IPS DF 4.7 (cell line): Measurements from ENCODE around the gene MN1.
"Not testable (repeated sequence)": the region's sequence is repeated elsewhere in the genome, so short reads cannot be mapped to it uniquely, and the experiment has no call there.

Experiments
- DNase-seq: peaks from one replicate; pipeline ENCODE4 v3.0.0-alpha.2; 2013; ENCODE audit warnings: low spot score; ENCODE audit errors: extremely low read depth

Gene MN1

DNA sequence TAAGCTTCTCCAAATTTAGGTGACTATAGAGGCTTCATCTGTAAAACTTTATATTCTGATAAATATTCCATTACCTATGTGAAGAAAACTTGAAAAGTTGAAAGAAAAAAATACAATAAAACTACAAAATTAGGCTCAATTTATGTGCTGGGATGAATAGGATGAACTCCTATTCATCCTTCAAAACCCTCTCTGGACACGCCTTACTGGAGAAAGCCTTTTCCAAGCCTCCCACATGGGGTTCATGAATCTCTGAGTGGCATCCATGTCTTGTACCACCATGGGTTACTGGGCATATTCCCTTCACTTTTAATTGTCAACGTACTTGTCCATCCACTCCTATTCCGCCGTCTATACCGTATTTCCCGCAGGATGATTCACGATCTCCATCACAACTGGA, 55.7 kb downstream of the MN1 start:
- no peak for DNase-seq

DNA sequence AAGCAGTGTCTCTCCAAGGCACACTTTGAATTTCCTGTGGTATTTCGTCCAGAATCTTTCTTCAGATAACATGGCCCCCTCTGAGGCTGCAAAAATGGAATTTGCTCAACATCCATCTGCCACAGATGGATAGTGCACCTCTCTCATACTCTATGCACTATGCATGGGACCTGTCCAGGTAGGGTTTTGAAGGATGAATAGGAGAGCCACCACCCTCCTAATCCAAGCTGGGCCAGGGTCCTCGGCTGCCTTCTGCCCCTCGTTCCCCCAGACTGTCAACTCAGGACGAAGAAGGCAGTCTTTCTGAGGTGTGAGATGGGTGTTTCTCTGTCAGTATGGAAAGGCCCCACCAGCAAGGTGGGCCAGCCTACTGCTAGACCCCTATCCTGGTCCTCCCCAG, 56.4 kb downstream of the MN1 start:
- DNase-seq, result no peak

DNA sequence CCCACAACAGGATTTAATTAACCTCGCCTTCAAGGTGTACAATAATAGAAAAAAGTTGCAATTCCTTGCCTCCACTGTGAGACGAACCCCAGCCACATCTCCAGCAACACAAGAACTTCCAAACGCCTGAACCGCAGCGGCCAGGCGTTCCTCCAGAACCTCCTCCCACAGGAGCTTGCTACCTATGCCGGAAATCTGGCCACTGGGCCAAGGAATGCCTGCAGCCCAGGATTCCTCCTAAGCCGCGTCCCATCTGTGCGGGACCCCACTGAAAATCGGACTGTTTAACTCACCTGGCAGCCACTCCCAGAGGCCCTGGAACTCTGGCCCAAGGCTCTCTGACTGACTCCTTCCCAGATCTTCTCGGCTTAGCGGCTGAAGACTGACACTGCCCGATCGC, 57.5 kb downstream of the MN1 start:
- DNase-seq, result not testable (repeated sequence)

DNA sequence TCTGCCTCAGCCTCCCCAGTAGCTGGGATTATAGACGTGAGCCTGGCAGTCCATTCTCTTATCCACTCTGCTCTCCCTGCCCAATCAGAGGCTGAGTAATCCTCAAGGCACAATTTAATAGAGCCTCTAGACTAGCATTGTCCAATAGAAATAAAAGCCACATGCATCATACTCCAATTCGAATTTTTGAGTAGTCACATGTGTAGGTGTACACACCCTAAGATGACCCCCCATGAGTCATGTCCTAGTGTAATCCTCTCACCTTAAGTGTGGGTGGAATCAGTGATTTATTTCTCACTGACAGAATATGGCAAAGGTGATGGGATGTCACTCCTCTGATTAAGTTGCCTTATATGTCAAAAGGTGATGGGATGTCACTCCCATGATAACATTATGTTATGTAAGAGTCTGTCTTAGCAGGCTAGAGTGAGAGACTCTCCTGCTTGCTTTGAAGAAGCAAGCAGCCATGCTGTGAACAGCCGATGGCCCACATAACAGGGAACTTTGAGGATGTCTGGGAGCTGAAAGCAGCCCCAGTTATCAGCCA, 61.3 kb downstream of the MN1 start:
- DNase-seq, result no peak

DNA sequence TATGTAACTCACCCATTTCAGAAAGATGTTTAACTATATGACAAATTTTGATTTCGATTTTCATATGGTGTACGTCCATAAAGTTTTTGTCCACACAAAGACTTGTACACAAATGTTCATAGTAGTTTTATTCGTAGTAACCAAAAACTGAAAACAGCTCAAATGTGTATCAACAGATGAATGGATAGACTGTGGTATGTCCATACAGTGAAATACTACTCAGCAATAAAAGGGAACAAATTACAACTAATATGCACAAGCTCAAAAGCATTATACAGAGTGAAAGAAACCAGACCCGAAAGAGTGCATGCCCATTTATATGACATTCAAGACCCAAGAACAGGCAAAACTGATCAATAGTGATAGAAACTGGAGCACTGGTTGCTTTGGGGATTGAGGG, 64.0 kb downstream of the MN1 start:
- no peak for DNase-seq

DNA sequence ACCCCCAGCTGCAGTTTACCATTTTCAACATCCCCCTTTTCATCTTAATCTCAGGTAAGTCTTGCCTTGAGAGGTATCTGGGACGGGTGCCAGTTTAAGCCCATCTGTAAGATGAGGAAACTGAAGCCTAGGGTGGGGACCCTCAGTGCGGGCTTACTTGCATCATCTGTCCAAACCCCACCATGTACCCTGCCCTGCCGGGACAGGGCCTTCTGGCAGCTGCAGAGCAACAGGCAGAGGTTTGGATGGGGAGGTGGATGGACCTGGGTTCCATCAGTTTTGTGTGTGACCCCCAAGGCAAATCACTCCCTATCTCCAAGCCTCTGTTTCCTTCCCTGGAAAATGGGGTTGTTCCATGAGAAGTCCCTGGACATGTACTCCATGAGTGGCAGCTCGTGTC, 67.5 kb downstream of the MN1 start:
- DNase-seq, result no peak

DNA sequence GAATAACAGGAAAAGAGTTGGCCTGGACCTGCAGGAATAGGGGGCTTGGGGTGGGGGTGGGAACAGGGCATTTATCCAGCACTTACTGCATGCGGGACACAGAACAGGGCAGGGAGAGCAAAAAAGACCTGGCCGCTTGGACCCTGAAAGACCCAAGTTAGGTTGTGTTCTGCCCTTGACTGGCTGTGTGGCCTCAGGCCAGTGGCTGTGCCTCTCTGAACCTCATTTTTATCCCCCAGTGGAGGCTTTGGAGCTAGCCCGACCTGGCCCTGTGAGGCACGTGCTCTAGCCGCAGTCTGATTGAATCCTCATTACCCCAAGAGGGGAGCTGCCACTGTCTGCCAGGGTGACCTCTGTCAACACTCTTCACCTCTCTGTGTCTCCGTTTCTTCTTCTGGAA, 68.7 kb downstream of the MN1 start:
- no peak for DNase-seq

DNA sequence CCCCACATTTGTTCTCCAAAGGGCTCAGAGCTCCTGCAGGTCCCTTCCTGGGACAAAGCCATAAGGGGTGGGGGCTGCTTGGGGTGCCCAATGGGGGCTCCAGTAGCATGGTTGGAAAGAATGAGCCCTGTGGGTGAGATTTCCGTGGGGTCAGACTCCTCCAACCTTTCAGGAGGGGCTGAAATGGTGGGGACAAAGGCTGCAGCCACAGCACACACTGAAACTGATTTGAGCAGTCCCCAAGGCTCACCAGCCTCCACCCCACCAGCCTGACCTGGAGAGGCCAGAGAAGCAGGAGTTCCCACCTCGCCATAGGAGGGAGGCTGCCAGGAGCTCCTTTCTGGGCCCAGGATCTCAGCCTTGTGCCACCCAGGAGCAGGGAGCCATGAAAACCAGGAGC, 69.2 kb downstream of the MN1 start:
- no peak for DNase-seq

DNA sequence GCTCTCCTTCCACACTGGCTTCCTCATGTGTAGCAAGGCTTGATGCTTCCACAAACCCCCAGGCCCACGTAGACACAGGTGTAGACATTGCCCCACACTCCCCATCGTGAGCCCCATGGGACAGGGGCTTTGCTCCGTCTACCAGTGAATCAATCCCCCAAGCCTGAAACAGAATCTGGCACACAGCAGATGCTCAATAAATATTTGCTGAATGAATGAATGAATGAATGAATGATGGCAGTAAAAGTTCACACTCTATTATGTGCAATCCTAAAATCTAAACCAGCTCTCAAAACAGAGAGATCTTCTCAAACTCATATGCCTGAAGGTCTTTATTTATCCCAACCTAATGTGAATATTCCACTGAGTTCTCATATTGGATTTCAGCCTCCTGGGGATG, 69.9 kb downstream of the MN1 start:
- no peak for DNase-seq

DNA sequence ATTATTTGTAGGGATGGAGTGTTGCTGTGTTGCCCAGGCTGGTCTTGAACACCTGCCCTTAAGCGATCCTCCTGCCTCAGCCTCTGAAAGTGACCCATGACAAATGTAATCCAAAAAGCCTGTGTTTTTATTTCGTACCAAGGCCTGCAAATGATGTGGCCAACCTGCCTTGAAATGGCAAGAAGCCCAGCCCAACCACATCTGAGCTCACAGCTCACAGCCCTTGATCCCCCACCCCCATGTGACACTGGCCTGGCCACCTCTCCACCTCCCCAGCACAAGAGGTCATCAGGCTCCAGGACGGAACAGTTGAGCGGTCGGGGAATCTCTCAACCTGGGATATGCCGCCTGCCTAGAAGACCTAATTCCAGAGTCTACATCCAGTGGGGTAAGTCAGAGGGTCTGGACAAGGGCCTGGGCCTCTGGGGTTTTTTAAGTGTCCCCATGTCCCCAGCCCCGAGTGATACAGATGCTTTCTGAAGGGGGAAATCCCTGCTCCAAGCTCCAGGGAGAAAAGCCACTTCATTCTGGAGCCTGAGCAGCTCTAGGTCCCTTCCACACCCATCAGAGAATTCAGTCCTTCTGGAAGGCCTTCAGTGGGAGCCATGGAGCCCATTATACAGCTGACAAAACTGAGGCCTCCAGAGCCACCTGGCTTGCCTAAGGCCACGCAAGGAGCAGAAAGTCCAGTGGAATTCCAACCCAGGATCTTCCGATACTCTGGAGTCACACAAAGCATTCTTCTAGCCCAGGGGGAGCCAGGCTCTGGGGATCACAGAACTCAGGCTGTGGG, 70.7 kb downstream of the MN1 start:
- no peak for DNase-seq

DNA sequence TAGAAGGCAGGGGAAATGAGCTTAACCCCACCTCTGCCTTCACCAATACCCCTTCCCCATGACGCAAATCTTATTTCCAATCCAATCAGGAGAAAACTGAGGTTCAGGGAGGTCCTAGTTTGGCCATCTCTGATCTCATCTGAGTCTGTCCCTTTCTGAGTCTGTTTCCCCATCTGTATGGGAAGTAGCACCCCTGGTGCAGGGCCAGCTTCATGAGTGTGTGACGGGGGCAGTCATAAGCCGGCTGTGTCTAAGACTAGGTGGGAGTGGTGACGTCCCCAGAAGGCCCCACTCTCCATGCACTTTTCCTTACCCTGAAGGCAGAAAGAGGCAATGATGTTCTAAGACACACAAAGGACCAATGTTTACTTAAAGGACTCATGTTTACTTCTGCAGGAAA, 72.3 kb downstream of the MN1 start:
- DNase-seq, result no peak

DNA sequence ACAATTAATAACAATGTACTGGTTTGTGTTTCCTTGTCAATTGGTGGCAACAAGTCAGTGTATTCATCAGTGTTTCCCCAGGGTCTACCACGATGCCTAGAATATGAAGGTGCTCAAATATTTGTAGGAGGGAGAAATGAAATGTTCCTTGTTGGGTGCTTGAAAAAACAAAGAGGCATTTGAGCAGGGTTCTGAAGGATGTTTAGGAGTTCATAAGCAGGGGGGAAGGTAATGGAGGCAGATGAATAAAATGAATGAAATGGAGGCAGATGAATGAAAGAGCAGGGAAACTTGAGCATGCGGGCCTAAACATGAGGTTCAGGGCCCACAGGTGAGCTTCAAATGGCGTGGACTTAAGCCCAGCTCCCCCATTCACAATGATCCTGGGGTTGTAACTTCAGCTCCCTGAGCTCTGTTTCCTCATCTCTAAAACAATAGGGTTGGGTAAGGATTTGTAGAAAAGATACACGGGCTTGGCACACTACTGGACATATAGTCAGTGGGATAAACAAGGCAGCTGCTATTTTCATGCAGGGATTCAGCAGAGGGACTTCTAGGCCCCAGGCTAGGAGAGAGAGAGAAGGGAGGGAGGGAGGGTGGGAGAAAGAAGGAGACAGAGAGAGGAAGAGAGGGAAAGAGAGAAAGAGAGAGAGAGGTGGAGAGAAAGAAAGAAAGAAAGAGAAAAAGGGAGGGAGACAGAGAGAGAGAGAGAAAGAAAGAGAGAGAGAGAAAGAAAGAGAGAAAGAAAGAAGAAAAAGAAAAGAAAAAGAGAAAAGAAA, 73.7 kb downstream of the MN1 start:
- no peak for DNase-seq

DNA sequence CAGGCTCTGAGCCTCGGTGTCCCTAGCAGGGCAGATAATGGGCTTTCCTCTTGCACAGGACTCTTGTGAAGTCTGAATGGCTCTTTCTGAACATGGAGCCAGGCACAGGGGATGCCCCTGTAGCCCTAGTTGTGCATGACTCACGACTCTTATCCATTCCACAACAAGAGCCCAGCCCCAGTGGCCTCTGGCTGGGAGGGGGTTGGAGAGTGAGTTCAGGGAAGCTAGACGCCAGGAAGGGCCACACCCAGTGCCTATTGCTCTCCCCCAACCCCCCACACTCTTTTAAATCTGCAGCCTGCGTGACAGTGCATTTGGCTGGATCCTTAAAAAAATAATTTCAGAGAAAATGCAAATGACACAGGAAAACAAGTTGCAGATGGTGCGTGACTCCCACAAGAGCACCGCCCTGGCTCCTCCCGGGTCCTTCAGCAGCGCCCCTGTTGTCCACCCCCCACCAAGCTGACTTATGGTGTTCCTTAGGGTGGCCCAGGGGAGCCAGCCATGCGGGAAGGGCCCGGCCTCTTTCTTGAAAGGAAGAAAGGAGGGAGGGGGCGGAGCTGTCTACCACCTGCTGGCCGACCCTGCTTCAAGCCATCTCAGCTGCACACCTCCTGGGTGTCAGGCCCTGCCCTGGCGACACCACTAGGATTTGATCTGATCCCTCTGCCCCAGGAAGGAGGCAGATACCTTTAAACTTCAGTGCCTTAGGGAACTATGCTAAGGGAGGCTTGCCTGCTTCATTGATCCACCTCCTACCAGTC, 74.7 kb downstream of the MN1 start:
- no peak for DNase-seq

DNA sequence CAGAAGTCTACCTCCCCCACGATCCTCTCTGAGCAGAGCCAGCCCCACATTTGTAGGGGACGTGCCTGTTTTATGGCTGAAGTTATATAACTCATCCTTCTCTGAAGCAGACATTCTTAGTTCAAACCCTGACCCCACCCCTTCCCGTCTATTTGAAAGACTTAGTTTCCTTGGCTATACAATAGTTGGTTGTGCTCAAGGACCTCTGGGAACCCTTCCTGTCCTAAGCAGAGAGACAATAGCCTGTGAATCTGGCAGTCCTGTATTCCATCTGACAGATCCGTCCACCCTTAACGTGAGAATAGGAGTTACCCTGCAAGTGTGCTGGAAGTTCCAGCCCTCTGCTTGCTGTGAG, 75.2 kb downstream of the MN1 start:
- no peak for DNase-seq

DNA sequence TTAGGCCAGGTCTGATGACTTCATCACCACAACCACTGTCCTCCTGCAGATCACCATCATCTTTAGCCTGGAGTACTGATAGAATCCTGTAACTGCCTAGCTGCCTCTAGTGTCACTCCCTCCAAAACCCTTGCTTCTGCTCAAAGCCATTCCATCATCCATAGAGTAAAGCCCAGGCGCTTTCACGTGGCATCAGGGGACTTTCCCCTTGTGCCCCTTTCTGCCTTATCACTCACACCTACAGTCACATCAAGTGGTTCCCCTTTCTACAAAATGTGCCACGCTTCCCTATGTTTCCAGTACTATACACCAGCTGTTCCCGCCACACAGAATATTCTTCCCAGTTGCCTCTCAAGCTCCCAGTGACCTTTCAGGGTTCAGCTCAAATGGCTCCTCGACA, 75.9 kb downstream of the MN1 start:
- DNase-seq, result no peak

DNA sequence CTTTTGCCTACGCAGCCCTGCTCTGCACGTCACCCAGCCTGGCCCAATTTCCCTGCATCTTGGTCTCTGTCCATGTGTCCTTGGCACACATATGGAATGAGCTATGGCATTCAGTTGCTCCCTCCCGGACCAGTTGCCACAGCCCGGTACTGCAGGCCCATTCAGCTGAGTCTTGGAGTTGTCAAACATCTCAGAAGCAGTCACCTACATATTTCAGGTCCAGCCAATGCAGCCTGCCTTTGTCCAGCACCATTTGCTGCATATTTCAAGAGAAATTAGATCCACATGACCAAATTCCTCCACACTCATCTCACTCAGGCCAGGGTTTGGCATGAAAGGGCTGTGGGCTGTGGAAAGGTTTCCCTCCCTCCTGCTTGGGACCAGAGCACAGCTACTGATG, 76.8 kb downstream of the MN1 start:
- no peak for DNase-seq

DNA sequence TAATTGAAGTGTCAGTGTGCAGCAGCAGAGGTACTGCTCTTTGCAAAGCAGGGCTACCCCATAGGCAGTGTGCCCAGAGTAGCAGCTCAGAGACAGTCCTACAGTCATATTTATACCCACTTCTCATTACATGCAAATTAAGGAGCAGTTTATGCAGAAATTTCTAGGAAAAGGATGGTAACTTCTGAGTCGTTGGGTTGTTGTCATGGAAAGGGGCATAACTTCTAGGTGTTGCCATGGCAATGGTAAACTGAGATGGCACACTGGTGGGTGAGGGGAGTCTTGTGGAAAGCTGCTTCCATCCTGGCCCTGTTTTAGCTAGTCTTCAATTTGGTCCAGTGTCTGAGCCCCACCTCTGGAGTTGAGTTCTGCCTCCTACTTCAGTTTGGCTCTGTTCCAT, 77.4 kb downstream of the MN1 start:
- no peak for DNase-seq

DNA sequence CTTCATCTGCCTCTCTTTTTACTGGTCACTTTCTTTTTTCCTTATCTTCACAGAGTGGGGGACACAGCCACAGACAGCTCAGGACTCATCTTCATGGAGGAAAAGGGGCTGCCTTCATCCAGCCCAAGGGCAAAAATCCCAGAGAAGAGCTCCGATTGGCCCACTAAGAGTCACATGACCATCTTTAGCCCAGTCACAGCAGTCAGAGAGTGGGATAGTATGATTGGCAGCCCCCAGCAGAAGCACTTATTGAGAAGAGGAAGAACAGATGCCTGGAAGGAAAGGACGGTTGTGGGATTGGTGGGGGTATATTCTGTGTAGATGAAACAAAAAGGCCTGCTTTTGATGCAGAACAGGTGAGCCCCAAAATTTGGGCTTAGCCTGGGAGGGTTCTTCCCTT, 77.8 kb downstream of the MN1 start:
- no peak for DNase-seq

DNA sequence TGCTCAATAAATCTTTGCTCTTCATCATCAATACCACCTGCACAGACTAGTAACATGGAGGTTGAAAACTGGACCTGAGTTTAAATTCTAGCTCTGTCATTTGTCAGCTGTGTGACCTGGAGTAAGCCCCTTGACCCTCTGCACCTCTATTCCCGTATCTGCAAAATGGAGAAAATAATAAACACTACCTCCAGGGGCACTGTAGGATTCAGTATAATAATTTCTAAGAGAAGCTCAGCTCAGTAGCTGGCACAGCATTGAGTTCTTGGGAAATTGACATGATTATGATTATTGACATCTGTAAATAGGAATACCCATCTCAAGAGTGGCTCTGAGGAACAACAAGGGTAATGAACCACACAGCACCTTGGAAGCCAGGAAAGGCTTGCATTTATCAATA, 78.4 kb downstream of the MN1 start:
- DNase-seq, result no peak

DNA sequence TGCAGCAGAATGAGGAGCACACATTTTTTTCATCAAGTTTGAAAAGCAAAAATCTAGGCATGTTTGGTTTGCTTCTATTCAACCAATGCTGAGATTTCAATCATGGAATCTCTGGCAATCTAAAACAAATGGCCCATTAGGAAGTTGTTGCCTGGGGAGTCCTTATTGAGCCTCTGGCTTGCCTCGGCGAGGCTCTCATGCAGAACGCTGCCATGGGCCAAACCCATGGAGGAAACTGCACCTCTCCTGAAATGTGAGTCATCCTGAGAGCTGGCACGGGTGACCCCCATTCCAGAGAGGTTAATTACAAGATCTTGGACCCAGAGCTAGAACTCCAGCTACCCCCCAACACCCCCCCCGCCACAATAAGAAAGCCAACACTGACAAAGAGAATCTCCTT, 80.7 kb downstream of the MN1 start:
- no peak for DNase-seq

DNA sequence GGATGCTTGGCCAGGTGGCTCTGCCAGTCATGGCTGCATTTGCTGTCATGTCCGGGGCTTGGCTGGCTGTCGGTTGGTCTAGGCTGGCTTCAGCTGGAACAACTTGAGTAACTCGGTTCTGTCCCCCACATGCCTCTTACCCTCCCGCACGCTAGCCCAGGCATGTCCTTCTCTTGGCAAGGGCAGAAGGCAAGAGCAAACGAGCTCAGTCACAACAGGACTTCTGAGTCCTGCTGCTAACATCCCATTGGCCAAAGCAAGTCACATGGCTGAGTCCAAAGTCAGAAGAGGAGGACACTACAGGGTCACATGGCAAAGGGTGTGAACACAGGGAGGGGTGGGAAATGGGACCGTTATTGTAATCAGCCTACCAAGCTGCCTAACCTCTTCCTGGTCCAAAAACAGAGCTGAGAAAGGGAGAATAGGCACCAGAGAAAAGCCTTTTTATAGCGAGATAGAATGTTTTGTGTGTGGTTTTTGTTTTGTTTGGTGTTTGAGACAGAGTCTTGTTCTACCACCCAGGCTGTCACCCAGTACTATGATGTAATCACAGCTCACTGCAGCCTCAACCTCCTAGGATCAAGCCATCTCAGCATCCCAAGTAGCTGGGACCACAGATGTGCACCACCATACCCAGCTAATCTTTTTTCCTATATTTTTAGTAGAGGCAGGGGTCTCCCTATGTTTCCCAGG, 81.9 kb downstream of the MN1 start:
- peak; percentile 30 for DNase-seq

DNA sequence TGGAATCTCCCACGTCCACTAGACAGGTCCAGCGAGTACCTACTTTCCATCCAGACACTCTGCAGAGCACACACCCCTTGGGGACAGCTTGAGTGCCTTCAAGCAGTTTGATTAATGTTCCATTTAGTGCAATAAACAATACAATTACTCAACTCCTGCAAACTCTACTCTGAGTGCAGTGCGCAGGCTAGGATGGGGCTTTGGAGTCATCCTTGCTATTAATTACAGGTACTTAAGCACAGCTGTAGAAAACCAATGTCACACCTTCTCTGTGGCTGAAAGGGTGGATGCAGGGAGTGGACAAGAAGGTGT, 82.6 kb downstream of the MN1 start:
- DNase-seq, result no peak
